Suprapubic skin (tissue), 4 donors: ENCODE measurements around the gene GDF11.

Experiments used
- EP300 ChIP-seq: sonication (generic); formaldehyde crosslinking; IDR thresholded peaks from one replicate; pipeline ENCODE4 v1.6.1; 2017; ENCODE audit warnings: antibody characterized with exemption
- POLR2AphosphoS5 ChIP-seq, 3 donors: sonication (generic); formaldehyde crosslinking; IDR thresholded peaks; one replicate each; pipeline ENCODE4 v1.6.1; 2017; ENCODE audit warnings: antibody characterized with exemption in 3 of 3
- TF ChIP-seq, protein P1 (sequence below), 2 donors: fragments of 200-600 bp in 1 of 2; fragments of 450-650 bp in 1 of 2; sonication (generic) in 1 of 2; IDR thresholded peaks; one replicate each; pipeline ENCODE4 v1.5.1; 2016 to 2019; ENCODE audit warnings: antibody characterized with exemption in 2 of 2, mild to moderate bottlenecking in 1 of 2, moderate library complexity in 1 of 2

DNA sequence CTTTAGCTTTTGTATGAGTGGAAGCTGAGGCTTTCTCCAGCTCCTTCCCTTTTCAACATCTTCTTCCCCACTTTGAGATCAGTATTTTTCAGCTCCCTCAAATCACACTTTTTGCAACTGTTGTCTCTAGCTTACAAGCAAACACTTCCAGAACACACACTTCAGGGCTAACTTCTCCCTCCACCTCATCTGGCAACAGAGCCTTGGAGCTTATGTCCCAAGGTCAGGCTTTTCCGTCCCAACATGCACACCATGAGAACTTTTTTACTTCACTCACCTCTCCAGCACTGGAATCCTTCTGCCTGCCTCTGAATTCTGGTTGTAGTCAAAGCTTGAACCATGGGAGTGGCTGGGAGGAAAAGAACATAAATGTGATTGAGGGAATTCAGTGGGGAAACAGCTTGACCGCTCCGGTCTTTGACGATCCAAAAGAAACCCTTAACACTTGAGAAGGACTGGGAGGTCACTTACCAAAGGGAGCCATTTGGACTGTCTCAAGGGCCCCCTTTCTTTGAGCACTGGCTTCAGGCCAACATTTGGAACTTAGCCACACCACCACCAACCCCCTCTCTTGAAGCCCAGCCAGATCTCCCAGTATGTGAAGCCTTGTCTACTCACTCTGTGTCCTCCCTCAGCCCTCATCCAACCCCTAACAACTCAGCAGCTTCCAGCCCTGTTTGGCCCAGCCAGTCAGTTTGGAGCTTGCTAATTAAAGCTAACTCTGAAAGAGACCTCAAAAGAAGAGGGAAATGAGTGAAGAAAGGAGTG lies 31.0 kb upstream of the GDF11 start:
- TF ChIP-seq, protein P1, sequence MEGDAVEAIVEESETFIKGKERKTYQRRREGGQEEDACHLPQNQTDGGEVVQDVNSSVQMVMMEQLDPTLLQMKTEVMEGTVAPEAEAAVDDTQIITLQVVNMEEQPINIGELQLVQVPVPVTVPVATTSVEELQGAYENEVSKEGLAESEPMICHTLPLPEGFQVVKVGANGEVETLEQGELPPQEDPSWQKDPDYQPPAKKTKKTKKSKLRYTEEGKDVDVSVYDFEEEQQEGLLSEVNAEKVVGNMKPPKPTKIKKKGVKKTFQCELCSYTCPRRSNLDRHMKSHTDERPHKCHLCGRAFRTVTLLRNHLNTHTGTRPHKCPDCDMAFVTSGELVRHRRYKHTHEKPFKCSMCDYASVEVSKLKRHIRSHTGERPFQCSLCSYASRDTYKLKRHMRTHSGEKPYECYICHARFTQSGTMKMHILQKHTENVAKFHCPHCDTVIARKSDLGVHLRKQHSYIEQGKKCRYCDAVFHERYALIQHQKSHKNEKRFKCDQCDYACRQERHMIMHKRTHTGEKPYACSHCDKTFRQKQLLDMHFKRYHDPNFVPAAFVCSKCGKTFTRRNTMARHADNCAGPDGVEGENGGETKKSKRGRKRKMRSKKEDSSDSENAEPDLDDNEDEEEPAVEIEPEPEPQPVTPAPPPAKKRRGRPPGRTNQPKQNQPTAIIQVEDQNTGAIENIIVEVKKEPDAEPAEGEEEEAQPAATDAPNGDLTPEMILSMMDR (IDR thresholded peaks at IDR 0.05), result no peak
- TF ChIP-seq POLR2AphosphoS5 (IDR thresholded peaks at IDR 0.05) (no peak), EP300 (no peak)
